CD4-positive, alpha-beta T cell (primary cell): ENCODE measurements around the gene TP63. TPM values are rescaled to one million over a fixed set of nuclear protein-coding genes. Genes with fewer than 3 reads are reported as not detected.

ENCODE experiments used
- ATAC-seq: fragments of 200-7000 bp; cut with Tn5 transposase; one replicate; pipeline ENCODE4 v1.10.0; 2022; ENCODE audit warnings: mild to moderate bottlenecking; ENCODE audit not compliant: poor library complexity
- CTCF ChIA-PET: fragments of 350-600 bp; sonication (Branson Sonifier 250); formaldehyde crosslinking; loops from one replicate; lab custom pipeline; 2021; ENCODE audit warnings: antibody characterized with exemption, inconsistent platforms; lab: Charles Lee
- POLR2A ChIA-PET: fragments of 350-600 bp; sonication (Branson Sonifier 250); formaldehyde crosslinking; loops from one replicate; lab custom pipeline; 2021; ENCODE audit warnings: antibody characterized with exemption, inconsistent platforms; lab: Charles Lee
- DNase-seq, 14 experiments: peaks; one replicate each; pipeline ENCODE4 v3.0.0-alpha.2; 2013 to 2020; ENCODE audit warnings: mixed read lengths in 2 of 14
- H3K27ac ChIP-seq, 2 donors: one replicate each; pipeline versions ENCODE4 v1.5.1 to v1.7.0; 2013; ENCODE audit warnings: low read length in 2 of 2, low read depth in 1 of 2, mild to moderate bottlenecking in 1 of 2
- H3K27me3 ChIP-seq, 2 experiments: 1 replicate in 1 of 2; 2 replicates in 1 of 2; pipeline versions ENCODE4 v1.6.1 to v1.7.0; 2013; ENCODE audit warnings: low read length in 2 of 2, control low read depth in 1 of 2, mild to moderate bottlenecking in 1 of 2, moderate library complexity in 1 of 2; ENCODE audit not compliant: insufficient read depth in 2 of 2, control insufficient read depth in 1 of 2
- H3K36me3 ChIP-seq: one replicate; pipeline ENCODE4 v1.6.1; 2013; ENCODE audit warnings: low read length, control low read depth; ENCODE audit not compliant: insufficient read depth
- H3K4me1 ChIP-seq: one replicate; pipeline ENCODE4 v1.6.1; 2013; ENCODE audit warnings: low read length, control low read depth; ENCODE audit not compliant: insufficient read depth
- H3K4me3 ChIP-seq: one replicate; pipeline ENCODE4 v1.5.1; 2013; ENCODE audit warnings: mild to moderate bottlenecking, low read length, moderate library complexity
- H3K9me3 ChIP-seq, 2 experiments: 1 replicate in 1 of 2; 2 replicates in 1 of 2; pipeline versions ENCODE4 v1.6.1 to v1.7.0; 2013; ENCODE audit warnings: low read length in 2 of 2, mild to moderate bottlenecking in 2 of 2, control low read depth in 1 of 2, moderate library complexity in 1 of 2; ENCODE audit not compliant: control insufficient read depth in 1 of 2, insufficient read depth in 1 of 2
- H3K27ac Mint-ChIP-seq: one replicate; pipeline ENCODE4 v1.8.0; 2020; ENCODE audit warnings: mixed read lengths
- H3K27me3 Mint-ChIP-seq: one replicate; pipeline ENCODE4 v1.8.0; 2021; ENCODE audit warnings: mixed read lengths
- H3K36me3 Mint-ChIP-seq: one replicate; pipeline ENCODE4 v1.8.0; 2021; ENCODE audit warnings: low read depth, mixed read lengths
- H3K4me1 Mint-ChIP-seq: one replicate; pipeline ENCODE4 v1.8.0; 2021; ENCODE audit warnings: low read depth, mixed read lengths
- H3K4me3 Mint-ChIP-seq: one replicate; pipeline ENCODE4 v1.8.0; 2020; ENCODE audit warnings: mild to moderate bottlenecking, mixed read lengths
- H3K9me3 Mint-ChIP-seq: one replicate; pipeline ENCODE4 v1.8.0; 2020; ENCODE audit warnings: mixed read lengths
- intact Hi-C, 2 experiments: fragments of 100-400 bp; cut with DNase I in 1 of 2; cut with micrococcal nuclease in 1 of 2; formaldehyde crosslinking; loops; one replicate each; pipeline versions ENCODE4 v1.15.1 to v1.9.0; 2023 to 2025; cut with DNase I, micrococcal nuclease
- total RNA-seq, 174 experiments: library from RNA in 2 of 174; stranded (reverse) in 2 of 174; gene quantifications; one replicate each; pipeline ENCODE4 v1.2.3 and lab custom pipeline; 2021 to 2026
- TF ChIP-seq, protein P1 (sequence below): fragments of 200-600 bp; IDR thresholded peaks from one replicate; pipeline ENCODE4 v1.8.0; 2022; ENCODE audit warnings: antibody characterized with exemption, mild to moderate bottlenecking

TP63 gene
- total RNA-seq, 2 experiments from 2014 or later: 0.31 TPM; not detected in 1

DNA sequence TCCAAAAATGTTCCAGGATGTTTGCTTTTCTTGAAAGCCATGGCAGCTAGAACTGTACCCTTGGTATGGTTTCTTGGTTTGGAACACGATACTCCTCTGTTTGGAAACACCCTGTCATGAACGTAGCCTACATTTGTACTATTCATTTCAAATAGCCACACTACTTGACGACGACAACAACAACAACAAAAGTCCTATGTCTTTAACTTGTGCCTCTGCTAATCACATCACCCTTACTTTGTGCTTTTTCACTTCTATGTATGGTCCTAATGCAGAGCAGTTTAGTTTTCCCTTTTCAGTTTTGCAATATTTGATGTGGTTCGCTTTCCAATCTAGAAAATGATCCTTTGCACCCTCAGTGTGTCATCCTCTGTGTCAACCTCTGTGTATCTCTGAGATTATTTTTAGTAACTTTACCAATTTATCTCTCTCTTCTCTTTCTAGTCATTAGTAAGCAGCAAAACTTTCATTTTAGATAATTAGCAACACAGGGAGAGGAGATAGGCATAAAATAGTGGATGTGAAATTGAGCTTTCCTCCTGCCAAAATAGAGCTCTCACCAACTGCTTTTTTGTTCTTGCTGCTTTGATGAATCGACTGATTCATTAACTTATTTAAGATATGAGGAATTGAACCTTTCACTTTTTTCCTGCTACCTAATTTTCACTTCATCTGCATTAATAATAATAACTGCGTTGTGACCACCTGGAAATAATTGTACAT lies 44.1 kb upstream of the TP63 start:
- no peaks in the 10 kb centered on the region for H3K27me3 Mint-ChIP-seq
- TF ChIP-seq, protein P1, sequence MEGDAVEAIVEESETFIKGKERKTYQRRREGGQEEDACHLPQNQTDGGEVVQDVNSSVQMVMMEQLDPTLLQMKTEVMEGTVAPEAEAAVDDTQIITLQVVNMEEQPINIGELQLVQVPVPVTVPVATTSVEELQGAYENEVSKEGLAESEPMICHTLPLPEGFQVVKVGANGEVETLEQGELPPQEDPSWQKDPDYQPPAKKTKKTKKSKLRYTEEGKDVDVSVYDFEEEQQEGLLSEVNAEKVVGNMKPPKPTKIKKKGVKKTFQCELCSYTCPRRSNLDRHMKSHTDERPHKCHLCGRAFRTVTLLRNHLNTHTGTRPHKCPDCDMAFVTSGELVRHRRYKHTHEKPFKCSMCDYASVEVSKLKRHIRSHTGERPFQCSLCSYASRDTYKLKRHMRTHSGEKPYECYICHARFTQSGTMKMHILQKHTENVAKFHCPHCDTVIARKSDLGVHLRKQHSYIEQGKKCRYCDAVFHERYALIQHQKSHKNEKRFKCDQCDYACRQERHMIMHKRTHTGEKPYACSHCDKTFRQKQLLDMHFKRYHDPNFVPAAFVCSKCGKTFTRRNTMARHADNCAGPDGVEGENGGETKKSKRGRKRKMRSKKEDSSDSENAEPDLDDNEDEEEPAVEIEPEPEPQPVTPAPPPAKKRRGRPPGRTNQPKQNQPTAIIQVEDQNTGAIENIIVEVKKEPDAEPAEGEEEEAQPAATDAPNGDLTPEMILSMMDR: no peak
- ATAC-seq (no peak), DNase-seq (no peak)
- H3K4me3 Mint-ChIP-seq: no peak overlapping the region
- Histone ChIP-seq H3K4me1 (no peaks in the 10 kb centered on the region), H3K27ac (no peak overlapping the region), H3K9me3 (peaks cover 0 to 3% of the 10 kb centered on the region in 2 experiments), H3K4me3 (no peak overlapping the region), H3K27me3 (no peaks in the 10 kb centered on the region), H3K36me3 (no peaks in the 10 kb centered on the region)
- peaks cover 6% of the 10 kb centered on the region for H3K9me3 Mint-ChIP-seq
- POLR2A ChIA-PET: no interaction called here
- no peak overlapping the region for H3K27ac Mint-ChIP-seq
- no peaks in the 10 kb centered on the region for H3K4me1 Mint-ChIP-seq
- intact Hi-C loops: no loop called here
- CTCF ChIA-PET: no interaction called here
- H3K36me3 Mint-ChIP-seq: no peaks in the 10 kb centered on the region

DNA sequence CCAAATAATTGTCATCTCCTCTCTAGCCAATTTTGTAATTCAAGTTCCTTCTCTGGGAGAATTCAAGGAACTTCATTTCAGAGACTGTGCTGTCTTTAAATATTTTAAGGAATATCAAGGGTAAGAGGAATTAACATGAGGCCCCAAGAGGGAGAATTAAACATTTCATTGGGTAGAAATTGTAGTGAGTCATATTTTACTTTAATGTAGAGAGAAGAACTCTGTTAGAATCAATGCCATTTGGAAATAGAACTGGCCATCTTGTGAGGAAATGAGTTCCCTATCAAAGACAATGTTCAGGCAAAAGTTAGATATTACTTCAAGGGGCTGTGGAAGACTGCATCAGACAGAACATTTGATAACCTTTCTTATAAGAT lies 43.5 kb upstream of the TP63 start:
- H3K9me3 ChIP-seq: peaks cover 0 to 3% of the 10 kb centered on the region in 2 experiments
- DNase-seq: no peak
- Mint-ChIP-seq H3K27me3 (no peaks in the 10 kb centered on the region), H3K9me3 (peaks cover 9% of the 10 kb centered on the region), H3K4me3 (no peak overlapping the region), H3K36me3 (no peaks in the 10 kb centered on the region), H3K27ac (no peak overlapping the region), H3K4me1 (no peaks in the 10 kb centered on the region)
- TF ChIP-seq, protein P1: no peak
- no peak overlapping the region for H3K4me3 ChIP-seq
- CTCF ChIA-PET: no interaction called here
- H3K27me3 ChIP-seq: no peaks in the 10 kb centered on the region
- no peak for ATAC-seq
- H3K27ac ChIP-seq: no peak overlapping the region
- POLR2A ChIA-PET: no interaction called here
- intact Hi-C loops: no loop called here
- no peaks in the 10 kb centered on the region for H3K4me1 ChIP-seq
- no peaks in the 10 kb centered on the region for H3K36me3 ChIP-seq

DNA sequence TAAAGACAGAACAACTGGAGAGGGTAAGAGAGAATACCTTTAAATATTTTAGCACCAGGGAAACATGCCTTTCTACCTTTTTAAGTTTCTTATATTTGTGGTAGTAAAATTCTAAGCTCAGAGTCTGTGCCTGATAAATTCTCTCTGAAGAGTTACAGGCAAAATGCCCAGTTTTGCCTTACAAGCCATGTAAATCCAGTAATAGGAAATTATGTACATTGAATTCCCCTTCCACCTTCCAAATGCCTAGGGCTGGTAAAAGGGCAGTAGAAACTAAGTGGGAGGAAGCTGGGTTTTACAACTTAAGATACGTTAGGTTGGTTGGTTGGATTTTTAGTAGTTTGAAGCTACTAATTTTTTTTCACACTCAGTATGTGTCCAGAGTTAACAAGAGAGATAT lies 43.1 kb upstream of the TP63 start:
- no peaks in the 10 kb centered on the region for H3K27me3 Mint-ChIP-seq
- no peak overlapping the region for H3K27ac Mint-ChIP-seq
- ATAC-seq: no peak
- no peak for DNase-seq
- peaks cover 9% of the 10 kb centered on the region for H3K9me3 Mint-ChIP-seq
- intact Hi-C loops: no loop called here
- H3K9me3 ChIP-seq: peaks cover 0 to 3% of the 10 kb centered on the region in 2 experiments
- ChIA-PET CTCF (no interaction called here), POLR2A (no interaction called here)
- H3K4me3 ChIP-seq: no peak overlapping the region
- TF ChIP-seq, protein P1: no peak
- no peaks in the 10 kb centered on the region for H3K36me3 Mint-ChIP-seq
- no peaks in the 10 kb centered on the region for H3K4me1 ChIP-seq
- no peaks in the 10 kb centered on the region for H3K4me1 Mint-ChIP-seq
- H3K36me3 ChIP-seq: no peaks in the 10 kb centered on the region
- no peak overlapping the region for H3K4me3 Mint-ChIP-seq
- no peak overlapping the region for H3K27ac ChIP-seq
- H3K27me3 ChIP-seq: no peaks in the 10 kb centered on the region
